IMR-90 (cell line): ENCODE measurements around the gene PDE8B. TPM values are rescaled to one million over a fixed set of nuclear protein-coding genes. Genes with fewer than 3 reads are reported as not detected.
A peak's percentile ranks its signal among the peaks of the same experiment; 100 is the strongest.

ENCODE experiments used
- ATAC-seq: fragments of 200-7000 bp; cut with Tn5 transposase; 2 replicates; pipeline ENCODE4 v1.9.1; 2020; ENCODE audit warnings: low read depth, mild to moderate bottlenecking, moderate library complexity
- BruUV-seq: library from RNA; stranded (reverse); fragments of 400-500 nt; replicated peaks from 2 replicates; lab custom pipeline; 2021; lab: Mats Ljungman, UMichigan
- CTCF ChIA-PET: fragments of 300-600 bp; formaldehyde crosslinking; extraction: SDS; loops from one replicate; lab custom pipeline; 2021; ENCODE audit warnings: antibody characterized with exemption; lab: Yijun Ruan, JAX
- POLR2A ChIA-PET: fragments of 300-600 bp; sonication (Branson Sonifier 250); formaldehyde crosslinking; loops from one replicate; lab custom pipeline; 2022; ENCODE audit warnings: antibody characterized with exemption; ENCODE audit not compliant: unreplicated experiment; lab: Charles Lee
- DNase-seq: peaks from one replicate; pipeline ENCODE4 v3.0.0; 2013
- H2AFZ ChIP-seq: replicated peaks from 2 replicates; pipeline ENCODE3; 2013; ENCODE audit warnings: low read length, mild to moderate bottlenecking; ENCODE audit not compliant: poor library complexity
- H2AK5ac ChIP-seq: 2 replicates; pipeline ENCODE4 v1.6.1; 2013; ENCODE audit warnings: low read depth, low read length, inconsistent platforms
- H2AK9ac ChIP-seq: replicated peaks from 2 replicates; pipeline ENCODE3; 2013; ENCODE audit warnings: mild to moderate bottlenecking, low read depth, low read length, moderate library complexity; ENCODE audit not compliant: poor library complexity
- H2BK120ac ChIP-seq: 2 replicates; pipeline ENCODE4 v1.6.1; 2013; ENCODE audit warnings: low read depth, low read length, inconsistent platforms
- H2BK15ac ChIP-seq: 3 replicates; pipeline ENCODE4 v1.6.1; 2013; ENCODE audit warnings: low read depth, low read length, inconsistent platforms
- H2BK20ac ChIP-seq: 2 replicates; pipeline ENCODE4 v1.6.1; 2013; ENCODE audit warnings: low read depth, mild to moderate bottlenecking, inconsistent platforms, low read length, moderate library complexity
- H2BK5ac ChIP-seq: 2 replicates; pipeline ENCODE4 v1.6.1; 2013; ENCODE audit warnings: mild to moderate bottlenecking, low read depth, low read length, inconsistent platforms; ENCODE audit not compliant: poor library complexity, severe bottlenecking
- H3K14ac ChIP-seq: replicated peaks from 2 replicates; pipeline ENCODE4 v1.6.1; 2013; ENCODE audit warnings: low read depth, low read length, inconsistent platforms
- H3K18ac ChIP-seq: 2 replicates; pipeline ENCODE4 v1.6.1; 2013; ENCODE audit warnings: low read depth, low read length, control low read depth
- H3K23ac ChIP-seq: 2 replicates; pipeline ENCODE4 v1.6.1; 2013; ENCODE audit warnings: low read depth, low read length, inconsistent platforms
- H3K27ac ChIP-seq: 2 replicates; pipeline ENCODE4 v1.5.1; 2013; ENCODE audit warnings: mild to moderate bottlenecking, control low read depth, low read length; ENCODE audit not compliant: insufficient read depth
- H3K27me3 ChIP-seq: 2 replicates; pipeline ENCODE4 v1.6.1; 2013; ENCODE audit warnings: low read length; ENCODE audit not compliant: control insufficient read depth, insufficient read depth
- H3K36me3 ChIP-seq: 2 replicates; pipeline ENCODE4 v1.6.1; 2013; ENCODE audit warnings: low read length, mixed read lengths; ENCODE audit not compliant: control insufficient read depth, insufficient read depth
- H3K4ac ChIP-seq: 2 replicates; pipeline ENCODE4 v1.6.1; 2013; ENCODE audit warnings: low read depth, low read length, inconsistent platforms
- H3K4me1 ChIP-seq: 2 replicates; pipeline ENCODE4 v1.6.1; 2013; ENCODE audit warnings: low read length, mixed read lengths; ENCODE audit not compliant: control insufficient read depth, insufficient read depth
- H3K4me2 ChIP-seq: 2 replicates; pipeline ENCODE4 v1.6.1; 2013; ENCODE audit warnings: low read depth, mild to moderate bottlenecking, control low read depth, low read length, moderate library complexity
- H3K4me3 ChIP-seq: 2 replicates; pipeline ENCODE4 v1.5.1; 2013; ENCODE audit warnings: low read depth, mild to moderate bottlenecking, control low read depth, low read length, moderate library complexity; ENCODE audit not compliant: insufficient read depth
- H3K56ac ChIP-seq: 2 replicates; pipeline ENCODE4 v1.6.1; 2013; ENCODE audit warnings: low read length, inconsistent platforms; ENCODE audit not compliant: insufficient read depth; ENCODE audit errors: extremely low read depth
- H3K79me1 ChIP-seq, 2 experiments: 2 replicates each; pipeline ENCODE4 v1.6.1; 2013; ENCODE audit warnings: low read length in 2 of 2, inconsistent platforms in 1 of 2, low read depth in 1 of 2
- H3K9ac ChIP-seq: 2 replicates; pipeline ENCODE4 v1.6.1; 2013; ENCODE audit warnings: low read depth, low read length, control low read depth
- H3K9me1 ChIP-seq: 2 replicates; pipeline ENCODE4 v1.6.1; 2013; ENCODE audit warnings: low read length, inconsistent platforms; ENCODE audit not compliant: insufficient read depth
- H3K9me3 ChIP-seq: 2 replicates; pipeline ENCODE4 v1.6.1; 2013; ENCODE audit warnings: low read length; ENCODE audit not compliant: control insufficient read depth, insufficient read depth
- H4K20me1 ChIP-seq: 2 replicates; pipeline ENCODE4 v1.6.1; 2013; ENCODE audit warnings: low read length, inconsistent platforms; ENCODE audit not compliant: insufficient read depth
- H4K5ac ChIP-seq: 2 replicates; pipeline ENCODE4 v1.6.1; 2013; ENCODE audit warnings: mild to moderate bottlenecking, low read depth, low read length, control low read depth
- H4K8ac ChIP-seq, 2 experiments: 2 replicates each; pipeline ENCODE4 v1.6.1; 2013; ENCODE audit warnings: low read depth in 2 of 2, low read length in 2 of 2, control low read depth in 1 of 2, inconsistent platforms in 1 of 2
- H4K91ac ChIP-seq: 2 replicates; pipeline ENCODE4 v1.6.1; 2013; ENCODE audit warnings: low read depth, low read length, inconsistent platforms; ENCODE audit not compliant: insufficient read depth
- CHD1 ChIP-seq: IDR thresholded peaks from 2 replicates; pipeline ENCODE4 v1.6.1; 2012; ENCODE audit warnings: low read depth, low read length, improper control_type of control experiment
- MAFK ChIP-seq: IDR thresholded peaks from 2 replicates; pipeline ENCODE4 v1.6.1; 2012; ENCODE audit warnings: low read depth, low read length, improper control_type of control experiment
- WGBS, 2 experiments: methylation state at CpG; one replicate each; pipeline versions ENCODE4 v1.1.5 to v1.1.7; 2013; ENCODE audit warnings: missing lambda C conversion rate in 2 of 2; ENCODE audit not compliant: insufficient read length in 1 of 2; ENCODE audit errors: extremely low coverage in 2 of 2; 5-methylcytosine and 5-hydroxymethylcytosine counted together
- dilution Hi-C: fragments of 300-500 bp; cut with HindIII; formaldehyde crosslinking; loops from one replicate; pipeline ENCODE4 v1.14.3; 2018; ENCODE audit warnings: low sequenced_read_pairs; ENCODE audit not compliant: unreplicated experiment
- in situ Hi-C: fragments of 300-500 bp; cut with MboI; formaldehyde crosslinking; loops from 3 replicates; pipeline ENCODE4 v1.14.3; 2019; ENCODE audit warnings: low sequenced_read_pairs, inconsistent platforms, mixed read lengths
- intact Hi-C: fragments of 100-400 bp; cut with micrococcal nuclease; formaldehyde crosslinking; loops from 2 replicates; pipeline ENCODE4 v1.10.0; 2022
- polyA plus RNA-seq, 3 experiments: library from polyadenylated mRNA; depleted of rRNA; stranded (reverse); fragments of >200 nt; gene quantifications; 2 replicates each; pipeline ENCODE4 v1.2.3, GENCODE V29; 2012; ENCODE audit warnings: low replicate concordance in 1 of 3
- total RNA-seq: library from RNA; depleted of rRNA; stranded (reverse); fragments of >200 nt; gene quantifications from 2 replicates; pipeline ENCODE4 v1.2.3, GENCODE V29; 2012

The PDE8B gene
- total and polyA plus RNA-seq, 2 of the 4 experiments (the other 2 are of a cell fraction) = under 0.01 to 0.03 TPM

- Histone ChIP-seq H3K14ac (no peak overlapping the region), H2AK9ac (no peak overlapping the region), H2BK5ac (no peak overlapping the region), H3K36me3 (no peaks in the 10 kb centered on the region), H3K9ac (no peak overlapping the region), H2AFZ (no peak overlapping the region), H2AK5ac (no peak overlapping the region), H3K27me3 (peaks cover 3% of the 10 kb centered on the region), H3K23ac (no peak overlapping the region), H4K20me1 (no peaks in the 10 kb centered on the region), H3K27ac (no peak overlapping the region), H3K56ac (no peak overlapping the region), H3K9me1 (peaks cover 3% of the 10 kb centered on the region; the same call in 1 of the 2 replicates), H2BK15ac (no peak overlapping the region), H3K9me3 (no peaks in the 10 kb centered on the region), H3K4me2 (no peak overlapping the region), H4K8ac (no peak overlapping the region), H4K91ac (no peak overlapping the region), H3K18ac (no peak overlapping the region), H3K79me1 (no peaks in the 10 kb centered on the region), H2BK20ac (no peak overlapping the region), H4K5ac (no peak overlapping the region), H3K4me3 (no peak overlapping the region), H3K4me1 (peaks cover 1% of the 10 kb centered on the region; the same call in 1 of the 2 replicates), H3K4ac (no peak overlapping the region), H2BK120ac (no peak overlapping the region)
- BruUV-seq = no TSS peak
- TF ChIP-seq MAFK = peak; percentile 86
- no peak for TF ChIP-seq CHD1
- POLR2A ChIA-PET = no interaction called here
- WGBS, 2 experiments = no CpG with 5 or more reads among the region's 2 CpGs
- dilution Hi-C loops (no loop called here), intact Hi-C loops (no loop called here), in situ Hi-C loops (no loop called here)
- DNase-seq (no peak), ATAC-seq (no peak)
- CTCF ChIA-PET = no interaction called here
These were observed 107.6 kb downstream of the PDE8B start for GRCh38 chr5:77318060-77318459.
